Measurements from ENCODE around the gene FUS.

- no peak for TF ChIP-seq SRF (IDR thresholded peaks at IDR 0.05; ENCODE audit: low read depth)
- no peak for TF ChIP-seq FOSL1 (IDR thresholded peaks at IDR 0.05; ENCODE audit: low read depth)
Observed at GRCh38 chr16:31141489-31142108, 38.3 kb upstream of the FUS start.
